ENCODE data around the gene OSBPL7. TPM values are rescaled to one million over a fixed set of nuclear protein-coding genes. Genes with fewer than 3 reads are reported as not detected.
A peak's percentile ranks its signal among the peaks of the same experiment; 100 is the strongest.

Gene OSBPL7
- polyA plus RNA-seq, 1 donor (not counting 4 experiments of a cell fraction or from before 2014, with no cell fraction given), result 1.9 TPM

DNA sequence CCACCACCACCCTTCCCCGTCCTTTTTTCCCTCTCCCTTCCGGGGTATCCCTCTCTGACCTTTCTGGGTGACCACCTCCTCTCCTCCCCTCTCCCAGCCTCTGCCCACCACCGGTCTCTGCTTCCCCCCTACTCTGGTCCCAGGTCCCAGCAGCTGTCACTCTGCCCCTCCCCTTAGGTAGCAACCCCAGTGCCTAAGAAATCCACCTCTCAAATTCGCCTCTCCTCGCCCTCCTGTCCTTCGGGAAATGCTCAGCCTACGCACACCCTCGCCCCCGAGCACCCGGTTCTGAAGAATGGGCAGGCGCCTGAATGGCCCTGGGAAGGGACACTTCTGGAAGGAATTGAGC is 30.1 kb upstream of the OSBPL7 start:
- no peak overlapping the region for H3K27ac ChIP-seq (ENCODE audit: control insufficient read depth, insufficient read depth, low read length)
- no peaks in the 10 kb centered on the region for H3K9me3 ChIP-seq (ENCODE audit: control insufficient read depth, low read depth, low read length)
- TF ChIP-seq, protein P1, sequence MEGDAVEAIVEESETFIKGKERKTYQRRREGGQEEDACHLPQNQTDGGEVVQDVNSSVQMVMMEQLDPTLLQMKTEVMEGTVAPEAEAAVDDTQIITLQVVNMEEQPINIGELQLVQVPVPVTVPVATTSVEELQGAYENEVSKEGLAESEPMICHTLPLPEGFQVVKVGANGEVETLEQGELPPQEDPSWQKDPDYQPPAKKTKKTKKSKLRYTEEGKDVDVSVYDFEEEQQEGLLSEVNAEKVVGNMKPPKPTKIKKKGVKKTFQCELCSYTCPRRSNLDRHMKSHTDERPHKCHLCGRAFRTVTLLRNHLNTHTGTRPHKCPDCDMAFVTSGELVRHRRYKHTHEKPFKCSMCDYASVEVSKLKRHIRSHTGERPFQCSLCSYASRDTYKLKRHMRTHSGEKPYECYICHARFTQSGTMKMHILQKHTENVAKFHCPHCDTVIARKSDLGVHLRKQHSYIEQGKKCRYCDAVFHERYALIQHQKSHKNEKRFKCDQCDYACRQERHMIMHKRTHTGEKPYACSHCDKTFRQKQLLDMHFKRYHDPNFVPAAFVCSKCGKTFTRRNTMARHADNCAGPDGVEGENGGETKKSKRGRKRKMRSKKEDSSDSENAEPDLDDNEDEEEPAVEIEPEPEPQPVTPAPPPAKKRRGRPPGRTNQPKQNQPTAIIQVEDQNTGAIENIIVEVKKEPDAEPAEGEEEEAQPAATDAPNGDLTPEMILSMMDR (optimal IDR thresholded peaks at IDR 0.05 in 1 of 3, IDR thresholded peaks at IDR 0.05 in 1 of 3, conservative IDR thresholded peaks at IDR 0.05 in 1 of 3; ENCODE audit: extremely low read depth in 1 of 3, insufficient read depth in 2 of 3, low read length in 3 of 3), result no peak
- TF ChIP-seq EZH2 (IDR thresholded peaks at IDR 0.05; ENCODE audit: low read length), result no peak
- H3K79me2 ChIP-seq (ENCODE audit: control insufficient read depth, insufficient read depth, low read length), result peaks cover 2% of the 10 kb centered on the region
- H3K9me1 ChIP-seq (ENCODE audit: control insufficient read depth, extremely low read depth, insufficient read depth, low read length), result no peaks in the 10 kb centered on the region
- no peak overlapping the region for H3K9ac ChIP-seq (ENCODE audit: control insufficient read depth, extremely low read depth, insufficient read depth, low read length)
- H4K20me1 ChIP-seq (ENCODE audit: control insufficient read depth, extremely low read depth, insufficient read depth, low read length), result no peaks in the 10 kb centered on the region
- H3K4me2 ChIP-seq (ENCODE audit: control insufficient read depth, extremely low read depth, insufficient read depth, low read depth, low read length), result peak overlapping the region; percentile 58
- H3K27me3 ChIP-seq (ENCODE audit: control insufficient read depth, extremely low read depth, insufficient read depth, low read length), result peaks cover 46% of the 10 kb centered on the region
- FAIRE-seq (no peak), DNase-seq (ENCODE audit: low read depth, low spot score) (no peak)
- H3K4me3 ChIP-seq (ENCODE audit: control insufficient read depth in 2 of 3, extremely low read depth in 1 of 3, insufficient read depth in 2 of 3, low read depth in 1 of 3, low read length in 3 of 3), result no peak overlapping the region
- peaks cover 30% of the 10 kb centered on the region for H3K4me1 ChIP-seq (ENCODE audit: control insufficient read depth, extremely low read depth, insufficient read depth, low read length)
- H3K36me3 ChIP-seq (ENCODE audit: control insufficient read depth in 2 of 2, extremely low read depth in 1 of 2, insufficient read depth in 2 of 2, low read length in 2 of 2), result no peaks in the 10 kb centered on the region
- no peak overlapping the region for H2AFZ ChIP-seq (ENCODE audit: control insufficient read depth, low read length)
- dilution Hi-C loops (cut with MboI; ENCODE audit: extremely low pct_ligation_motif_present, low sequenced_read_pairs), result no loop called here

DNA sequence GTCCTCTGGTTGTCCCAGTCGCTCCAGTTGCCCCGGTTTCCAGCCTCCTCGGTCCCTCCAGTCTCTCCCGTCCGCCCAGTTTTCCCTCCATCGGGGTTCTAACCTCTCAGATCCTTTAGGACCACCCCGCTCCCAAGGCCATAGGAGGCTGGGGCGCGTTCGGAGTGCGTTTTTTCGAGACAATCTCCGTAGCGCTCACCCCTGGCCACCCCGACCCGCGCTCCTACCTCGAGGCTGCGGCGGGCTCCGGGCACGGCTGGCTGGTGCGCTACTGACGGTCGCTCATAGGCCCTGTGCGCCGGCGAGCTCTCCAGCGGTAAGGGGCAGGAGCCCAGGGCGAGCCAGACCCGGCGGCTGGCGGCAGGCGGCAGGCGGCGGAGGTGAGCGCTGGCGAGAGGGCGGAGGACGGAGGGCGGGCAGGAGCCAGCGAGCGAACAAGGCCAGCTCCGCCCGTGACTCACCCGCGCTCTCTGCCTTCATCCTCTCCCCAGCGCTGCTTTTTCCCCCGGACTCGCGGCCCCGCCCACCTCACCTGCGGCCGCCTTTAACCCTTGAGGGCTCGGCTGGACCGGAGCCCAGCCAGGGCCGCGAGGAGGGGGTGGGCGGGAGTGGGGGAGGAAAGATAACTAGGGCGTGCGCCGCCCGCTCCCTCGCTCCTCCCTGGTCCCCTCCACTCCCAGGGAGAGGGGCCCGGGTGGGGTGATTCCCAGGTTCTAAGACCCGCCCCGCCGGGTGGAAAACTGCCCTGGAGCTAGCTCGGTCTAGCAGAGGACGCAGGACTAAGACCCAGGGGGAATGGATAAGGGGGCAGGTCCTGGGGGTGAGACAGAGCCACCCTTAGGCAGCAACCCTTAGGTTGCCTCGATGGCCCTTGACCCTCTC is 29.3 kb upstream of the OSBPL7 start, which contains the start of gene SP6:
Gene SP6 (minus strand): TSS at position 472 of the 882 bp plus-strand sequence. CDS start 2,734 bp downstream, outside the sequence.
- H4K20me1 ChIP-seq (ENCODE audit: control insufficient read depth, extremely low read depth, insufficient read depth, low read length), result no peaks in the 10 kb centered on the region
- H3K9ac ChIP-seq (ENCODE audit: control insufficient read depth, extremely low read depth, insufficient read depth, low read length), result peak within 1 kb of the TSS; percentile 72
- H3K9me1 ChIP-seq (ENCODE audit: control insufficient read depth, extremely low read depth, insufficient read depth, low read length), result no peaks in the 10 kb centered on the region
- peaks cover 2% of the 10 kb centered on the region for H3K79me2 ChIP-seq (ENCODE audit: control insufficient read depth, insufficient read depth, low read length)
- H3K36me3 ChIP-seq (ENCODE audit: control insufficient read depth in 2 of 2, extremely low read depth in 1 of 2, insufficient read depth in 2 of 2, low read length in 2 of 2), result peaks cover 0 to 1% of the 10 kb centered on the region in 2 experiments
- DNase-seq (ENCODE audit: low read depth, low spot score), result no peak
- TF ChIP-seq, protein P1 (optimal IDR thresholded peaks at IDR 0.05 in 1 of 3, IDR thresholded peaks at IDR 0.05 in 1 of 3, conservative IDR thresholded peaks at IDR 0.05 in 1 of 3; ENCODE audit: extremely low read depth in 1 of 3, insufficient read depth in 2 of 3, low read length in 3 of 3), result peak in 2 of 3 experiments; percentile 45 to 49
- TF ChIP-seq EZH2 (IDR thresholded peaks at IDR 0.05; ENCODE audit: low read length), result no peak
- H3K9me3 ChIP-seq (ENCODE audit: control insufficient read depth, low read depth, low read length), result no peaks in the 10 kb centered on the region
- H3K27me3 ChIP-seq (ENCODE audit: control insufficient read depth, extremely low read depth, insufficient read depth, low read length), result peaks cover 42% of the 10 kb centered on the region
- H2AFZ ChIP-seq (ENCODE audit: control insufficient read depth, low read length), result peak within 1 kb of the TSS; percentile 81
- peak within 1 kb of the TSS; percentile 72 to 74 (median 73) for H3K4me3 ChIP-seq (ENCODE audit: control insufficient read depth in 2 of 3, extremely low read depth in 1 of 3, insufficient read depth in 2 of 3, low read depth in 1 of 3, low read length in 3 of 3)
- H3K4me2 ChIP-seq (ENCODE audit: control insufficient read depth, extremely low read depth, insufficient read depth, low read depth, low read length), result peak within 1 kb of the TSS; percentile 79
- peak within 1 kb of the TSS; percentile 41 for H3K27ac ChIP-seq (ENCODE audit: control insufficient read depth, insufficient read depth, low read length)
- dilution Hi-C loops (cut with MboI; ENCODE audit: extremely low pct_ligation_motif_present, low sequenced_read_pairs), result no loop called here
- FAIRE-seq, result peak; percentile 32
- H3K4me1 ChIP-seq (ENCODE audit: control insufficient read depth, extremely low read depth, insufficient read depth, low read length), result peaks cover 35% of the 10 kb centered on the region

Measured in keratinocyte (primary cell).